Measurements from ENCODE around the gene IL36RN. TPM values are rescaled to one million over a fixed set of nuclear protein-coding genes. Genes with fewer than 3 reads are reported as not detected.

Gene IL36RN
- total and polyA plus RNA-seq, 2 of the 13 experiments (the other 11 are each of a cell fraction or from before 2014, with no cell fraction given) = not detected

DNA sequence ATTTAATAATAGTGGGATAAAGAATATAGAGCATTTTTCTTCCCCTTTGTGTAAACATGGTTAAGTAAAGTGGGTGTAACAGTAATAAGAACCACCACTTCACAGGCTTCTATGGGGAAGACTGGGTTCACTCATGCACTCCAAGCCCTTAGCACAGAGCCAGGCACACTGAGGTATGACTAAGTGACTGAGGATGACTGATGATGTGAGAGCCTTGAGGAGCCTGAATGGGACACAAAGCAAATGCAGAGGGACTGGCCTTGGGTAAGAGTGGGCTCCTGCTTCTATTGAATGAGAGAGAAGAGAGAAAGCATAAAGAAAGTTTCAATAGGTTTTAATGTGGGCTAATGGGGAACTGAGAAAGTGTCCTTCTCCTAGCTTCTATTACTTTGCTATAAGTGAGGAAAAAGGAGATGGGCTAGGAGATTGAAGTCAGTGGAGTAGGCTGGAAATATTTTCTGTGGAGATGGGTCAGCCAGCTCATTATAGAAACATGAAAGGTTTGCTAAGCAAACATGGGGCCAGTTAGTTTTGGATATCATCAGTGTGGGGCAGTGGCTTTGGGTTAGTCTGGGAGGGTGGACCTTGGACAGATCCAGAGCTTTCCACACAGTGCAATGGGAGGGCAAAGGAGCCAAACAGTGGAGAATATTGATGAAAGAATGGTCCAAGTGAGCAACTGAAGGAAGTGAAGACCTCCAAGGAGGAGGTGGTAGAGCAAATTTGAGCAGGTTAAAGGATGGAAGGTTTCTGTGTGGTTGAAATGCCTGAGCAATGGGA is 29.4 kb downstream of the IL36RN start (continued):
- TF ChIP-seq, protein P1, sequence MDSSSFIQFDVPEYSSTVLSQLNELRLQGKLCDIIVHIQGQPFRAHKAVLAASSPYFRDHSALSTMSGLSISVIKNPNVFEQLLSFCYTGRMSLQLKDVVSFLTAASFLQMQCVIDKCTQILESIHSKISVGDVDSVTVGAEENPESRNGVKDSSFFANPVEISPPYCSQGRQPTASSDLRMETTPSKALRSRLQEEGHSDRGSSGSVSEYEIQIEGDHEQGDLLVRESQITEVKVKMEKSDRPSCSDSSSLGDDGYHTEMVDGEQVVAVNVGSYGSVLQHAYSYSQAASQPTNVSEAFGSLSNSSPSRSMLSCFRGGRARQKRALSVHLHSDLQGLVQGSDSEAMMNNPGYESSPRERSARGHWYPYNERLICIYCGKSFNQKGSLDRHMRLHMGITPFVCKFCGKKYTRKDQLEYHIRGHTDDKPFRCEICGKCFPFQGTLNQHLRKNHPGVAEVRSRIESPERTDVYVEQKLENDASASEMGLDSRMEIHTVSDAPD (CRISPR knock-in tag; IDR thresholded peaks at IDR 0.05) = peak; percentile 62; the same call in 1 of the 2 replicates
- no peak for TF ChIP-seq SMAD9 (CRISPR knock-in tag; IDR thresholded peaks at IDR 0.05)
- TF ChIP-seq, protein P2, sequence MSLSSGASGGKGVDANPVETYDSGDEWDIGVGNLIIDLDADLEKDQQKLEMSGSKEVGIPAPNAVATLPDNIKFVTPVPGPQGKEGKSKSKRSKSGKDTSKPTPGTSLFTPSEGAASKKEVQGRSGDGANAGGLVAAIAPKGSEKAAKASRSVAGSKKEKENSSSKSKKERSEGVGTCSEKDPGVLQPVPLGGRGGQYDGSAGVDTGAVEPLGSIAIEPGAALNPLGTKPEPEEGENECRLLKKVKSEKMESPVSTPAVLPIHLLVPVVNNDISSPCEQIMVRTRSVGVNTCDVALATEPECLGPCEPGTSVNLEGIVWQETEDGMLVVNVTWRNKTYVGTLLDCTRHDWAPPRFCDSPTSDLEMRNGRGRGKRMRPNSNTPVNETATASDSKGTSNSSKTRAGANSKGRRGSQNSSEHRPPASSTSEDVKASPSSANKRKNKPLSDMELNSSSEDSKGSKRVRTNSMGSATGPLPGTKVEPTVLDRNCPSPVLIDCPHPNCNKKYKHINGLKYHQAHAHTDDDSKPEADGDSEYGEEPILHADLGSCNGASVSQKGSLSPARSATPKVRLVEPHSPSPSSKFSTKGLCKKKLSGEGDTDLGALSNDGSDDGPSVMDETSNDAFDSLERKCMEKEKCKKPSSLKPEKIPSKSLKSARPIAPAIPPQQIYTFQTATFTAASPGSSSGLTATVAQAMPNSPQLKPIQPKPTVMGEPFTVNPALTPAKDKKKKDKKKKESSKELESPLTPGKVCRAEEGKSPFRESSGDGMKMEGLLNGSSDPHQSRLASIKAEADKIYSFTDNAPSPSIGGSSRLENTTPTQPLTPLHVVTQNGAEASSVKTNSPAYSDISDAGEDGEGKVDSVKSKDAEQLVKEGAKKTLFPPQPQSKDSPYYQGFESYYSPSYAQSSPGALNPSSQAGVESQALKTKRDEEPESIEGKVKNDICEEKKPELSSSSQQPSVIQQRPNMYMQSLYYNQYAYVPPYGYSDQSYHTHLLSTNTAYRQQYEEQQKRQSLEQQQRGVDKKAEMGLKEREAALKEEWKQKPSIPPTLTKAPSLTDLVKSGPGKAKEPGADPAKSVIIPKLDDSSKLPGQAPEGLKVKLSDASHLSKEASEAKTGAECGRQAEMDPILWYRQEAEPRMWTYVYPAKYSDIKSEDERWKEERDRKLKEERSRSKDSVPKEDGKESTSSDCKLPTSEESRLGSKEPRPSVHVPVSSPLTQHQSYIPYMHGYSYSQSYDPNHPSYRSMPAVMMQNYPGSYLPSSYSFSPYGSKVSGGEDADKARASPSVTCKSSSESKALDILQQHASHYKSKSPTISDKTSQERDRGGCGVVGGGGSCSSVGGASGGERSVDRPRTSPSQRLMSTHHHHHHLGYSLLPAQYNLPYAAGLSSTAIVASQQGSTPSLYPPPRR (CRISPR knock-in tag; IDR thresholded peaks at IDR 0.05; ENCODE audit: borderline replicate concordance) = peak; percentile 56; the same call in 1 of the 2 replicates
- TF ChIP-seq ZMYM2 (CRISPR knock-in tag; IDR thresholded peaks at IDR 0.05) = 0 out of 2 replicates have a peak, but pooled peaks have one; percentile 63
- TF ChIP-seq TCF7 (IDR thresholded peaks at IDR 0.05; ENCODE audit: low read depth) = peak; percentile 81
- peak; percentile 65; the same call in 1 of the 2 replicates for TF ChIP-seq ATF2 (CRISPR knock-in tag; IDR thresholded peaks at IDR 0.05)
- TF ChIP-seq NR2C2 (CRISPR knock-in tag; IDR thresholded peaks at IDR 0.05; ENCODE audit: borderline replicate concordance) = peak; percentile 32; the same call in 1 of the 2 replicates
- TF ChIP-seq PPARG (CRISPR knock-in tag; conservative IDR thresholded peaks at IDR 0.05) = peak; percentile 67
- TF ChIP-seq NR2F6 (IDR thresholded peaks at IDR 0.05) = 0 out of 2 replicates have a peak, but pooled peaks have one; percentile 46
- peak; percentile 68 for TF ChIP-seq NR2F6 (CRISPR knock-in tag; IDR thresholded peaks at IDR 0.05)
- TF ChIP-seq ZBED4 (CRISPR knock-in tag; IDR thresholded peaks at IDR 0.05; ENCODE audit: borderline replicate concordance) = peak; percentile 62; the same call in 1 of the 2 replicates
- TF ChIP-seq KAT8 (CRISPR knock-in tag; IDR thresholded peaks at IDR 0.05) = peak; percentile 68
- peak; percentile 70; the same call in 1 of the 2 replicates for TF ChIP-seq KDM1A (CRISPR knock-in tag; IDR thresholded peaks at IDR 0.05)
- 0 out of 2 replicates have a peak, but pooled peaks have one; percentile 36 for TF ChIP-seq FOXJ3 (CRISPR knock-in tag; IDR thresholded peaks at IDR 0.05; ENCODE audit: borderline replicate concordance)
- peak; percentile 53; the same call in 1 of the 2 replicates for TF ChIP-seq TFAP4 (IDR thresholded peaks at IDR 0.05; ENCODE audit: borderline replicate concordance, low read depth)
- TF ChIP-seq HDAC1 (CRISPR knock-in tag; IDR thresholded peaks at IDR 0.05) = peak; percentile 66

Data from HepG2 (cell line).